GM12872 (cell line): ENCODE data around the gene IFNAR1.

Experiments
- CTCF ChIP-seq: IDR thresholded peaks from 3 replicates; pipeline ENCODE4 v1.5.1; 2011; ENCODE audit warnings: low read depth, mild to moderate bottlenecking, low read length, moderate library complexity; ENCODE audit not compliant: insufficient read depth

The IFNAR1 gene

GRCh38 chr21:33392284-33392985 is 67.7 kb downstream of the IFNAR1 start:
- no peak for TF ChIP-seq CTCF

GRCh38 chr21:33393348-33393747 is 68.6 kb downstream of the IFNAR1 start:
- no peak for TF ChIP-seq CTCF

- TF ChIP-seq CTCF, result no peak
These were observed 69.5 kb downstream of the IFNAR1 start for GRCh38 chr21:33394260-33394659.

GRCh38 chr21:33395891-33396331 is 71.1 kb downstream of the IFNAR1 start:
- TF ChIP-seq CTCF, result no peak

- no peak for TF ChIP-seq CTCF
These were observed 71.7 kb downstream of the IFNAR1 start for GRCh38 chr21:33396436-33396835.

GRCh38 chr21:33396951-33397350 is 72.2 kb downstream of the IFNAR1 start:
- TF ChIP-seq CTCF, result no peak

- TF ChIP-seq CTCF, result no peak
These were observed 72.9 kb downstream of the IFNAR1 start for GRCh38 chr21:33397717-33398116.
